Gastrocnemius medialis (tissue), 4 donors: ENCODE results near the gene LMF2.

Experiments
- POLR2A ChIP-seq, 2 donors: fragments of 450-650 bp; IDR thresholded peaks; one replicate each; pipeline ENCODE4 v1.6.1; 2017; ENCODE audit warnings: antibody characterized with exemption in 2 of 2, mild to moderate bottlenecking in 2 of 2, moderate library complexity in 2 of 2
- TF ChIP-seq, protein P1 (sequence below), 5 experiments: fragments of 450-650 bp in 3 of 5; fragments of 200-600 bp in 2 of 5; sonication (generic) in 2 of 5; IDR thresholded peaks in 4 of 5; conservative IDR thresholded peaks in 1 of 5; 1 replicate in 4 of 5; 2 replicates in 1 of 5; pipeline ENCODE4 v1.5.1; 2016 to 2019; ENCODE audit warnings: antibody characterized with exemption in 5 of 5, mild to moderate bottlenecking in 3 of 5, moderate library complexity in 3 of 5

DNA sequence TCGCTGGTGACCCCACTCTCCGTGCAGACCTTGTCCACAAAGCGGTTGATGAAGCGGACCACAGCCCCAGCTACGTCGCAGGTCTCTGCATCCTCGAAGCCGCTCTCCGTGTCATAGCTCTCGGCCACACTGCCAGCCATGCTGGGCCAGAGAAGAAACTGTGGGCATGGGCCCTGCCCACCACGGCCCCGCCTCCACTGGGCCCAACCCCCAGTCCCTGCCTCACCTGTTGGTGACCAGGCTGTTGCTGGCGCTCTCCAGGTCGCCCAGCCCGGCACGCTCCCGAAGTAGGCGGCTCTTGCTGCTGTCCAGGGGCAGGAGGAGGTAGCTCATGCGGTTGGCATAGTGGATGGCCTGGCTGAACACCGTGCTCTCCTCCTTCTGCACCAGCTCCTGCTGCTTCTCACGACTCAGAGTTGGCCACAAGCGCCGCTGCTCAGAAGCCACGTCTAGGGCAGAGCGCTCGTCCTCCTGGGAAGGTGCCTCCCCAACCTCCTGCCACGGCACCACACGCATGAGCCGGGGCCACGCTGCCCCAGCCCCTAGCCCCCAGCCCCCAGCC is 45.4 kb downstream of the LMF2 start:
- TF ChIP-seq POLR2A (IDR thresholded peaks at IDR 0.05) = no peak
- TF ChIP-seq, protein P1, sequence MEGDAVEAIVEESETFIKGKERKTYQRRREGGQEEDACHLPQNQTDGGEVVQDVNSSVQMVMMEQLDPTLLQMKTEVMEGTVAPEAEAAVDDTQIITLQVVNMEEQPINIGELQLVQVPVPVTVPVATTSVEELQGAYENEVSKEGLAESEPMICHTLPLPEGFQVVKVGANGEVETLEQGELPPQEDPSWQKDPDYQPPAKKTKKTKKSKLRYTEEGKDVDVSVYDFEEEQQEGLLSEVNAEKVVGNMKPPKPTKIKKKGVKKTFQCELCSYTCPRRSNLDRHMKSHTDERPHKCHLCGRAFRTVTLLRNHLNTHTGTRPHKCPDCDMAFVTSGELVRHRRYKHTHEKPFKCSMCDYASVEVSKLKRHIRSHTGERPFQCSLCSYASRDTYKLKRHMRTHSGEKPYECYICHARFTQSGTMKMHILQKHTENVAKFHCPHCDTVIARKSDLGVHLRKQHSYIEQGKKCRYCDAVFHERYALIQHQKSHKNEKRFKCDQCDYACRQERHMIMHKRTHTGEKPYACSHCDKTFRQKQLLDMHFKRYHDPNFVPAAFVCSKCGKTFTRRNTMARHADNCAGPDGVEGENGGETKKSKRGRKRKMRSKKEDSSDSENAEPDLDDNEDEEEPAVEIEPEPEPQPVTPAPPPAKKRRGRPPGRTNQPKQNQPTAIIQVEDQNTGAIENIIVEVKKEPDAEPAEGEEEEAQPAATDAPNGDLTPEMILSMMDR (IDR thresholded peaks at IDR 0.05 in 4 of 5, conservative IDR thresholded peaks at IDR 0.05 in 1 of 5) = no peak
